DMS 273 (cell line): ENCODE data around the gene TNFRSF19.
"Not testable (repeated sequence)": the region's sequence is repeated elsewhere in the genome, so short reads cannot be mapped to it uniquely, and the experiment has no call there.

Experiments
- DNase-seq: peaks from one replicate; lab custom pipeline; 2025; ENCODE audit not compliant: unreplicated experiment; lab: John Stamatoyannopoulos, UW

The TNFRSF19 gene

GRCh38 chr13:23567906-23568460 is 2.2 kb upstream of the TNFRSF19 start:
- DNase-seq = peak; percentile 19

- peak; percentile 55 for DNase-seq
Observed at GRCh38 chr13:23570921-23571315, 706 bp downstream of the TNFRSF19 start.

- no peak for DNase-seq
Observed at GRCh38 chr13:23571431-23571830, 1.2 kb downstream of the TNFRSF19 start.

- peak; percentile 16 for DNase-seq
Observed at GRCh38 chr13:23572836-23573235, 2.6 kb downstream of the TNFRSF19 start.

GRCh38 chr13:23574421-23575145 is 4.4 kb downstream of the TNFRSF19 start:
- DNase-seq = peak; percentile 20

GRCh38 chr13:23575632-23576031 is 5.4 kb downstream of the TNFRSF19 start:
- no peak for DNase-seq

- peak; percentile 83 for DNase-seq
Observed at GRCh38 chr13:23578411-23579071, 8.3 kb downstream of the TNFRSF19 start.

GRCh38 chr13:23579072-23579895 is 9.1 kb downstream of the TNFRSF19 start:
- DNase-seq = peak; percentile 93

GRCh38 chr13:23579896-23580683 is 9.9 kb downstream of the TNFRSF19 start:
- DNase-seq = peak; percentile 59

- no peak for DNase-seq
Observed at GRCh38 chr13:23580684-23581060, 10.5 kb downstream of the TNFRSF19 start.

- no peak for DNase-seq
Observed at GRCh38 chr13:23583491-23583890, 13.3 kb downstream of the TNFRSF19 start.

GRCh38 chr13:23584275-23584674 is 14.1 kb downstream of the TNFRSF19 start:
- DNase-seq = no peak

- no peak for DNase-seq
Observed at GRCh38 chr13:23586336-23586735, 16.1 kb downstream of the TNFRSF19 start.

GRCh38 chr13:23588666-23589065 is 18.5 kb downstream of the TNFRSF19 start:
- no peak for DNase-seq

- DNase-seq = no peak
Observed at GRCh38 chr13:23592596-23592995, 22.4 kb downstream of the TNFRSF19 start.

GRCh38 chr13:23593148-23593547 is 22.9 kb downstream of the TNFRSF19 start:
- no peak for DNase-seq

- not testable (repeated sequence) for DNase-seq
Observed at GRCh38 chr13:23594290-23594689, 24.1 kb downstream of the TNFRSF19 start.

- DNase-seq = no peak
Observed at GRCh38 chr13:23598369-23598768, 28.2 kb downstream of the TNFRSF19 start.

- no peak for DNase-seq
Observed at GRCh38 chr13:23599083-23599925, 29.1 kb downstream of the TNFRSF19 start.

GRCh38 chr13:23600100-23600499 is 29.9 kb downstream of the TNFRSF19 start:
- DNase-seq = no peak
